ENCODE measurements around the gene CAPRIN1.

The CAPRIN1 gene, protein sequence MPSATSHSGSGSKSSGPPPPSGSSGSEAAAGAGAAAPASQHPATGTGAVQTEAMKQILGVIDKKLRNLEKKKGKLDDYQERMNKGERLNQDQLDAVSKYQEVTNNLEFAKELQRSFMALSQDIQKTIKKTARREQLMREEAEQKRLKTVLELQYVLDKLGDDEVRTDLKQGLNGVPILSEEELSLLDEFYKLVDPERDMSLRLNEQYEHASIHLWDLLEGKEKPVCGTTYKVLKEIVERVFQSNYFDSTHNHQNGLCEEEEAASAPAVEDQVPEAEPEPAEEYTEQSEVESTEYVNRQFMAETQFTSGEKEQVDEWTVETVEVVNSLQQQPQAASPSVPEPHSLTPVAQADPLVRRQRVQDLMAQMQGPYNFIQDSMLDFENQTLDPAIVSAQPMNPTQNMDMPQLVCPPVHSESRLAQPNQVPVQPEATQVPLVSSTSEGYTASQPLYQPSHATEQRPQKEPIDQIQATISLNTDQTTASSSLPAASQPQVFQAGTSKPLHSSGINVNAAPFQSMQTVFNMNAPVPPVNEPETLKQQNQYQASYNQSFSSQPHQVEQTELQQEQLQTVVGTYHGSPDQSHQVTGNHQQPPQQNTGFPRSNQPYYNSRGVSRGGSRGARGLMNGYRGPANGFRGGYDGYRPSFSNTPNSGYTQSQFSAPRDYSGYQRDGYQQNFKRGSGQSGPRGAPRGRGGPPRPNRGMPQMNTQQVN
- 162 to 192 reads per million in 2 donors for total RNA-seq

DNA sequence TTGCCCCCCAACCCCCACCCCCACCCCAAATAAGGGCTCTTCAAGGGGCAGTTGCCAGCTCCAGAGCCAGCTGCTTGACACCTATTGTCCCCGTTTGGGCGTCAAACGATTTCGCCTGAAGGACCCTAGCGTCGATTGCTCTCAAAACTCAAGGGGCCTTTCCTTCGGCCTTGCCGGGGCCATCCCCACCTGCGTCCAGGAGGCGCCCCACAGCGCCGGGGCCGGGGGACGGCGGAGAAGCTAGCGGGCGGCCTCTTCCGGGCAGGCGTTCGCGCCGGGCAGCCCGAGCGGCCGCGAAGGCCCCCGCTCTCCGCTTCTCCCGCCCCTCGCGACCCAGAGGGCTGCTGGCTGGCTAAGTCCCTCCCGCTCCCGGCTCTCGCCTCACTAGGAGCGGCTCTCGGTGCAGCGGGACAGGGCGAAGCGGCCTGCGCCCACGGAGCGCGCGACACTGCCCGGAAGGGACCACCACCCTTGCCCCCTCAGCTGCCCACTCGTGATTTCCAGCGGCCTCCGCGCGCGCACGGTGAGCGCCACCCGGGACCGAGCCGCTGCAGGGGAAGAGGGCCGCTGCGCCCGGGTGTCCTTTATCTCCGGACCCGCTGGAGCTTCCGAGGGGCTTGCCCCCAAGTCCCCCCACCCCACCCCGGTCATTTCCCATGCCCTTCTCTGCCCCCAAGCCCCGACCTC is at the start of gene CAPRIN1:
Gene CAPRIN1 (plus strand): TSS at position 383 of the 687 bp plus-strand sequence. CDS start 690 bp downstream, outside the sequence.
- peak; percentile 72 to 93 (median 82) for DNase-seq

DNA sequence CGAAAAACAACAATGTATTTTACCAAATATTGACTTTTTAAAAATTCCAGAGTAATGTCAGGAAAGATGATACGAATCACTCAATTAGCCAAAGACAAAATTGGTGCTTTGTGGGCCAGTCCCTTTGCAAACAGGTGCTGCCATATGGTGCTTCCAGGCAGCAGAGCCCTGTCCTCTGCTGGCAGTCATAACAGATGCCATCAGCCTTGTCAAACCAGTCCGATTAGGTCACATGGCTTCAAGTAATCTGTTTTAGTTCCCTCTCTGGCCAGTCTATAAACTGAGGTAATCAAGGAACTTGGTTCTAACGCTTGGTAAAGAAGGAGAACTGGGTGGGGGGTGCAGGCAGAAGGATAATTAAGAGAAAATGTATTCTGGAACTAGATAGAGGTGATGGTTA is 49.1 kb upstream of the CAPRIN1 start:
- no peak for DNase-seq

DNA sequence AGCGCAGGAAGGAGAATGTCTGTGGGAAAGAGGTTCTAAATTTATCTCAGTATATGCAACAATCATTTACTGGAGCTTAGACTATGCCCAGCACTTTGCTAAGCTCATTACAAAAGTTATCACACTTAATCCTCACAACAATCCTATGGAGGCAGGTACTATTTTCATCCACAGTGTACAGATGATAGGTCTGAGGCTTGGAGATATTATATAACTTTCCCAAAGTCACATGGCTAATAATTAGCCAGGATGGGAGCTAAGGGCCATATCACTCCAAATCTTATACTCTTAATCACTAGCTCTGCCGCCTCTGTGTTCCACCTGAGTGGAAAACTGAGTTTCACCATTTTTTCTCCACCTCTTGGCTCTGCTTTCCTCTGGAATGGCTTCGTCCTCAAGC is 47.3 kb upstream of the CAPRIN1 start:
- no peak for DNase-seq

DNA sequence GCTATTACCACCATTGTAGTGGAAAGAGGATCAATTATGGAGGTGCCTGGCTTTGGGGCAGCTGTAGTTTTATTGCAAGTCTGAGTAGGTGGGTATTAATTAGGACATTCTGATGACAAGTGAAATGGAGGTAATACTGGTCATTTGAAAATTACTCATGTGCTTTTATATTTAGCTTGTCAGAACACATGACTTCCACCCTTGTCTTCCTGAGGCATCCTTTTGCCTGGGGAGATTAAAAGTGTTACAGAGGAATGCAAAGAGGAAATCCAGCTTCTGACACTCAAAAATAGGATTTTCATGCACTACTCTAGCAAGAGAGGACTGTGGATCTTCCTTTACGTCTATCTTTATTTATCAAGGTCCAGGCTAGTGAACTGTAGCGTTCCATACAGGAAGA is 44.7 kb upstream of the CAPRIN1 start:
- DNase-seq, result no peak

DNA sequence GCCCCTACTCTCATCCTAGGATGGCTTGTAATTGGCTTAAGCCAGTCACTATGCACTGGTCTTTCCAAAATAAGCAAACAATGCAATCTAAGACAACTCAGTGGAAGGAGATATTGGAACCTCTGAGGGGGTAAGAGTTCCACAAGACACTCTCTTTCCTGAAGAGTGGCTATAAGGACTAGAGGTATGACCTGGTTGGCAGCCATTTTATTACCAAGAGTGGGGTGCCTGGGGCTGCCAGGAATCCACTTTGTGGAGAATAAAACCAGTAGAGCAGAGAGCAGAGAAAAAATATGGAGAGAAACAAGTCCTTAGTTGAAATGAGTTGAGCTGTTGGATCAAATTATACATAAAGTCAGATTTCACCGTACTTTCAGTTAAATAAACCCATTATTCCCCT is 38.8 kb upstream of the CAPRIN1 start:
- no peak for DNase-seq

DNA sequence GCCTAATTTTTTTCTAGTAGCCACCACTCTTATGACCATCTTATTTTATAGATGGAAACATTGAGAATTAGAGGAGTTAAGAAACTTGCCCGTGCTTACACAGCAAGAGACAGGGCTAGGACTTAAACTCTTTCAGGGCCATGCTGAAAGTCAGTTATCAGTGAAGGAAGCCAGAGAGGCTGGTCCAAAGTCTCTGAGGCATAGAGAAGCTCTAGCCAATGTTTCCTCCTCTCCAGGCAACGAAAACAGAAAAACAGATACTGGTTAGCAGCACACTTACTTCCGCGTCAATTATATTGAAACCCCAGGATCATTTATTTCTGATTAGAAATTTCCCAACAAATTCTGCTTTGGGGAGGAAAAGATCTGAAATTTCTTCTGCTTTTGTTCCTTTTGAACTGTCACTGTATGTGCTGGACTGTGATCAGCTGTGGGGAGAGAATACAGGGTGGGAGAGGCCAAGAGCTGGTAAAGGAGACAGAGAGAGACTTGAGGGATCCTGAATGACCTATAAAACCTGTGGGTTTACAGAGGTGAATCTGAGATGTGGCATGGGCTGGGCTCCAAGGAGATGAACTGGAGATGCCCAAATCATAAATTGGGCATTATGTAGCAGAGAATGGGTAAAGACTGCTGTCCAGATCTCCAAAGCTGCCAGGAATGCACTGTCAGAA is 37.5 kb upstream of the CAPRIN1 start:
- no peak for DNase-seq

DNA sequence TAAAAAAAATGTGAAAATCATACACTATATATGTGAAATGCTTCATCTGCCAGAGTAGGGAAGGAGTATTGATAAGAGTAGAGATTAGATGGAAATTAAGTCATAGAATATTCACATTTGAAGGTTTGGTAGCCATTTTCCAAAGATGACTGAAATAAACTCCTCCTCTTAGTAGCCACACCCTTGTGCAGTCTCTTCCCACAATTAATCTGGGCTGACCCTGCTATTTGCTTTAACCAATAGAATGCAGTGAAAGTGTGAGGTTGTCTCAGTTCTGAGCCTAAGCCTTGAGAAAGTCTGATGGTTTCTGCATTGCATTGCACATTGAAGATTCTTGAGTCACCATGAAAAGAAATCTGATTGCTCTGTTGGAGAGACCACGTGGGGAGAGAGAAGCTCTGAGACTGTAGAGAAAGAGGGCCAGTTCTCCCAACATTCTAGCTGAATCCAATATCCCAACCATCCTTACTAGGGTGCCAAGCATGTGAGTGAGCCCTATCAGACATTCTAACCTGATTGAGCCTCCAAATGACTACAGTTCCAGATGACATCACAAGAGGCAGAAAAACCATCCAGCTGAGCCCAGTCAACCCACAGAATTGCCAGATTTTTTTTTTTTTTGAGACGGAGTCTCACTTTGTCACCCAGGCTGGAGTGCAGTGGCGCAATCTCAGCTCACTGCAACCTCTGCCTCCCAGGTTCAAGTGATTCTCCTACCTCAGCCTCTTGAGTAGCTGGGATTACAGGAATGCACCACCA is 29.4 kb upstream of the CAPRIN1 start:
- DNase-seq, result no peak

DNA sequence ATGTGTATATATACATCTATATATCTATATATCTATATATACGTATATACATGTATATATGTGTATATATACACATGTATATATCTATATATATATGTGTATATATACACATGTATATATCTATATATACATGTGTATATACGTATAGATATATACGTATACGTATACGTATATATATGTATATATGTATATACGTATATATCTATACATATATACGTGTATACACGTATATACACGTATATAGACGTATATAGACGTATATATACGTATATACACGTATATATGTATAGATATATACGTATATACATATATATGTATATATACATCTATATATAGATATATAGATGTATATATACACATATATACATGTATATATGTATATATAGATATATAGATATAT is 25.1 kb upstream of the CAPRIN1 start:
- DNase-seq, result no peak

DNA sequence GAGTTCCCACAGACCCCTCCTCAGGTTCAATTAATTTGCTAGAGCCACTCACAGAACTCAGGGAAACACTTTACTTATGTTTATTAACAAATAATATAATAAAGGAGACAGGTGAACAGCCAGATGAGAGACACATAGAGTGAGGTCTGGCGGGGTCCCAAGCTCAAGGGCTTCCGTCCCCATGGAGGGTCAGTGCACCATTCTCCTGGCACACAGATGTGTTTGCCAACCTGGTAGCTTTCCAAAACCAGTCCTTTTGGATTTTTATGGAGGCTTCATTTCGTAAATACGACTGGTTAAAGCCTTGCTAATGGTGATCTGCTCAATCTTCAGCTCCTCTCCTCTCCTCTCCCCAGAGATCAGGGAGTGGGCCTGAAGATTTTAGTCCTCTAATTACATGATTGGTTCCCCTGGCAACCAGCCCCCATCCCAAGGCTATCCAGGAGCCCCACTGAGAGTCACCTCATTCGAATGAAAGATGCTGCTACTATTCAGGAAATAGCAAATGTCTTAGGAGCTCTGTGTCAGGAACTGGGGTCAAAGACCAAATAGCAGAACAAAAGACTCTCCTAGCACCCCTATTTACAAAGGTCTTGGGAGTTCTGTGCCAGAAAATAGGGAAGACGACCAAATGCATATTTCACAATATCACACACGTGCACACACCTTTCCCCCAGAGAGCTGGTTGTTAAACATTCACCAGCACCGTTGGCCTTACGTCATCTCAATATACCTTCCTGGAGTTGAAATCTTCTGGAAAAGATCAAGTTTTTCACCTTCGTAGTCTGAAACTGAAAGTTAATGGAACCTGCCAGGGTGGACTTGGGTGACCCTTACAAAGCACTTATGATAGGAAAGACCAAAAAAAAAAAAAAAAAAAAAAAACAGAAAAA is 23.8 kb upstream of the CAPRIN1 start:
- DNase-seq, result no peak

DNA sequence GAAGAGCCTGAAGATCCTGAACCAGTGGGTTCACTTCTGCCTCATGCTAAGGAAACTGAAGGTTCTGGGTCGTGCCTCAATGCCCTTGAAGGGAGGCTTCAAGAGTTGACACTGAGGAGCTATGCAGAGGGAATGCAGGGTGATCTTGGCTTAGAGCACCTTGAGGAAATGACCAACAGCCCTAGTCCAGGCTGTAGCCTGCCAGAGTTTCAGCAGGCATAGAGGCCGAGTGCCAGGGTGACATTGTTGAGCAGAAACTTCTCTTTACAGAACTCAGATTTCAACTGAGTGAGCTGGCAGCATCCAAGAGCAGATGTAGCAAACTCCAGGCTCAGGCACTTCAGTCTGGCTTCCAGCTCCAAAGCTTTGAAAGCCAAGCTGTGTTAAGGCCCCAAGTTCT is 23.1 kb upstream of the CAPRIN1 start:
- DNase-seq, result no peak

DNA sequence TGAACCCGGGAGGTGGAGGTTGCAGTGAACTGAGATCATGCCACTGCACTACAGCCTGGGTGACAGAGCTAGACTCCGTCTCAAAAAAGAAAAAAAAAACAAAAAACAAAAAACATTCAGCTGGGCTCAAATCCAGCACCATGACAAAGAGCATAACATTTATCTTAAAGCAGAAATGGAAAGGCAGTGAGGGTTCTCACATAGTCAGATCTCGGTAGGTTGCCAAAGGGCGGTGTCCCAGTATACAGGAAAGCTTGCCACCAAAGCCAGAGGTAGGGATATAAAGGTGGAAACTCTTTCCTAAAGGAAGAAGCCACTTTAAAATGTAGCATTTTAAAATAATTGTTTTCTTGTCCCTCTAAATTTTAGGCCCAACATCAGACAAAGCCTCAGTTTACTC is 22.4 kb upstream of the CAPRIN1 start:
- no peak for DNase-seq

DNA sequence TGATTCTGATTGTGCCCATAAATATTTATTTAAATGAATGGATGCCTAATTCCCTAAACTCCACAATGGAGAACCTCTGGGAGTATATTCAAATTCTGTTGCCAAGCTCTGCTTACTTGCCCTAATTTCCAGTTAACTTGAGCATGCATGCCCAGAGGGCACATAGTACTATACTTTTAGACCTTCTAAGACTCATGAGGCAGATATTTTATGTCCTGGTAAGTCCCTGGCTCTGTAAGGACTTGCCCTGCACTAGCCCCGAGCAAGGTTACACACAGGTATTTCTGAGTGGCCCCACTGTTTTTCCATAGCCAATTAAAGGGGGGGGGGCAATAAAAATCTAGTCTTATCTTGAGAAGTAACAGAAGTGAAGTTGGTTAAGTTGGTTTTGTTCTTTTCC is 21.1 kb upstream of the CAPRIN1 start:
- no peak for DNase-seq

DNA sequence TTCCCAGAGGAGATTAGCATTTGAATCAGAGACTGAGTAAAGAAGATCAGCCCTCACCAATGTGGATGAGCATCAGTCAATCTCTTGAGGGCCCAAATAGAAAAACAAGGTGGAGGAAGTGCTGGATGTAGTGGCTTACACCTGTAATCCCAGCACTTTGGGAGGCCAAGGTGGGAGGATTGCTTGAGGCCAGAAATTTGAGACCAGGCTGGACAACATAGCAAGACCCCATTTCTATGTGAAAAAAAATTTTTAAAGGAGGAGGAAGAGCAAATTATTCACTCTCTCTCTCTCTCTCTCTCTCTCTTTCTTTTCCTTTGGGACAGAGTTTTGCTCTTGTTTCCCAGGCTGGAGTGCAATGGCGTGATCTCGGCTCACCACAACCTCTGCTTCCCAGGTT is 18.1 kb upstream of the CAPRIN1 start:
- no peak for DNase-seq

DNA sequence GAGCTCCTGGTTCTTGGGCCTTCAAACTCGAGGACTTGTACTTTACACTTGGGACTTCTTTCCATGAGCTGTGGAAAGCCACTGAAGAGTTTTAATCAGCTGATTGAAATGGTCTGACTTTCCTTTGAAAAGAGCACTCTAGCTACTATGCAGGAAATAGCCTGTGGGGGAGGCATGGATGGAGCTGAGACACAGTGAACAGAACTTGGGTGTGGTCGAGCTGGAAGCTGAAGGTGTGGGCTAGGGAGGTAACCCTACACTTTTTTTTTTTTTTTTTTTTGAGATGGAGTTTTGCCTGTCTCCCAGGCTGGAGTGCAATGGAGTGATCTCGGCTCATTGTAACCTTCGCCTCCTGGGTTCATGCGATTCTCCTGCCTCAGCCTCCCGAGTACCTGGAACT is 17.5 kb upstream of the CAPRIN1 start:
- no peak for DNase-seq

DNA sequence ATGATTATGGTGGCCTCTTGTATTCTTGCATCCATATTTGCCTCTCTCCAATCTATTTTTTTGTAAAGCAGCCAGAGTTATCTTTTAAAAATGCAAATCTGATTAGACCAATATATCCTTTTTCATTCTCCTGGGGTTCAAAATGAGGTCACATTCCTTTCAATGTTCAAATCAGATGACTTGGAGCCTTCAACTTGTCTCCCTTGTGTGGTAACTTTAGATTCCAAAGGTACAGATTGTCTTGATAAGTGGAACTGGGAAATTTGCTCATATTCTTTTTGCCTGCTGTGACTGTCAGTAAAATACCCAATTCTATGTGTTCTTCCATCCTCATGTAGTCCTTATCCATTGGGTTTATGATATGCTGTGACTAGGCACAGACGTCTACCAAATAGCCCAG is 15.1 kb upstream of the CAPRIN1 start:
- DNase-seq, result no peak

DNA sequence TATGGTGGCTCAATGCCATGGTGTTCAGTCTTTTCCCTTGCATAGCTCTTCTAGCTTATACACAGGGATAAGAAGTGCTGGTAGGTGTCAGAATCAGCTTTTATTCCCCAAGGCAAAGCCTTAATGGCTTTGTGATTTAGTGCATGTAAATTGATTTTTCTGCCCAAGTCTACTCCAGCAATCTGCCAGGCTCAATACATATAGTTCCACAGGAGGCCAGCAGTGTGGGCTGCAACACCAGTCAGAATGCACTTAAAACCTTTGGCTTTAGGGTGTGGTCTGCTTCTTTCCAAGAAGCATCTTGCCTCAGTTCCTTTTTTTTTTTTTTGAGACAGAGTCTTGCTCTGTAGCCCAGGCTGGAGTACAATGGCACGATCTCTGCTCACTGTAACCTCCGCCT is 14.5 kb upstream of the CAPRIN1 start:
- DNase-seq, result no peak

DNA sequence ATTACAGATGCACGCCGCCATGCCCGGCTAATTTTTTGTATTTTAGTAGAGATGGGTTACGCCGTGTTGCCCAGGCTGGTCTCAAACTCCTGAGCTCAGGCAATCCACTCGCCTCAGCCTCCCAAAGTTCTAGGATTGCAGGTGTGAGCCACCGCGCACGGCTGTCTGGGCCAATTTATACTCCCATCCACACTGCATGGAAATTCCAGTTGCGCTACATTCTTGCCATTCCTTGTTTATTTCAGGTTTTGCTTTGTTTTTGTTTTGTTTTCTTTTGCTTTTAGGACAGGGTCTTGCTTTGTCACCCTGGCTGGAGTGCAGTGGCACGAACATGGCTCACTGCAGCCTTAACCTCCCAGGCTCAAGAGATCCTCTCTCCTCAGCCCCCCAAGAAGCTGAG is 11.0 kb upstream of the CAPRIN1 start:
- DNase-seq, result no peak

DNA sequence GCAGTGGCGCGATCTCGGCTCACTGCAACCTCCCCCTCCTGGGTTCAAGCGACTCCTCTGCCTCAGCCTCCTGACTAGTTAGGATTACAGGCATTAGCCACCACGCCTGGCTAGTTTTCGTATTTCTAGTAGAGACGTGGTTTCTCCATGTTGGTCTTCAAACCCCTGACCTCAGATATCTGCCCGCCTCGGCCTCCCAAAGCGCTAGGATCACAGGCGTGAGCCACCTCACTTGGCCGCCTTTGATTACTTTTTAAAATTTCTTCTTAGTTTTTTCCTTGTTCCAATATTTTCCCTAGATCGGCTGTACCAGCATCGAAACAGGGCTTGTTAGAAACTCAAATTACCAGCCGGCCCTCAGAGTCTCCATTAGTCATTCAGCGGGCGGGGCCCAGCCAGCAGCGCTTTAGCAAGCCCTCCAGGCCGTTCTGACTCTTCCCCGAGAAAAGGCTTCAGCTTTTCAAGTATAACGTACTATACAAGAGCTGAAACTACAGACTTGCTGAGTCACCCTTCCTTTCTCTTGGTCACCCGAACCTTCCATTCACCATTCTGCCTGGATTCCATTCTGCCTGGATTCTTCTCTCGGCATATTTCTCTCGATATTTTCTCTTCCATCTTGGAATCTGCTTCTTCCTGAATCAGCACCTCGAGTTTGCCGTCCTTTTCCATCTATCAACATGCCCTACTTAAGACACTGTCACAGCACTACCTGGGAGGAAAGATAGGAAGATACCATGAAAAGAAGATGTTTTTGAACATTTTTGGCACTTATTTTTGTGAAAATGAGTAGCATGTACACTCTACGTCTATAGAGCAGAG is 6.7 kb upstream of the CAPRIN1 start:
- no peak for DNase-seq

DNA sequence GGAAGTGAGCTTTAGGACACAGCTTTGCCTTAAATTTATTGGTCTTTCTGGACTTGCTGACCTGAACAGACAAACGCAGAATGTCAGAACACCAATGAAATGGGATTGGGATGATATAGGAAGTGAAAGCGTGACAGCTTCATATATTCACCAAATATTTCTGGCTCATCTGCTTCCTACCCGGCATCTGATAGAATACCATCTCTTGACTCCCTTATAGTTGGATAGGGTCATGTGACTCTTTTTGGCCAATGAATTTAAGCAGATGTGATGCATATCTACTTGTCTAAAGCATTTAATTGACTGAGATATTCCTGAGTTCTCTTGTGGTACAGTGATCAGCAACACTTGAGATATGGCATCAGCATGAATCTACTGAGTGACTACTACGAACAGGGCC is 2.5 kb upstream of the CAPRIN1 start:
- no peak for DNase-seq

DNA sequence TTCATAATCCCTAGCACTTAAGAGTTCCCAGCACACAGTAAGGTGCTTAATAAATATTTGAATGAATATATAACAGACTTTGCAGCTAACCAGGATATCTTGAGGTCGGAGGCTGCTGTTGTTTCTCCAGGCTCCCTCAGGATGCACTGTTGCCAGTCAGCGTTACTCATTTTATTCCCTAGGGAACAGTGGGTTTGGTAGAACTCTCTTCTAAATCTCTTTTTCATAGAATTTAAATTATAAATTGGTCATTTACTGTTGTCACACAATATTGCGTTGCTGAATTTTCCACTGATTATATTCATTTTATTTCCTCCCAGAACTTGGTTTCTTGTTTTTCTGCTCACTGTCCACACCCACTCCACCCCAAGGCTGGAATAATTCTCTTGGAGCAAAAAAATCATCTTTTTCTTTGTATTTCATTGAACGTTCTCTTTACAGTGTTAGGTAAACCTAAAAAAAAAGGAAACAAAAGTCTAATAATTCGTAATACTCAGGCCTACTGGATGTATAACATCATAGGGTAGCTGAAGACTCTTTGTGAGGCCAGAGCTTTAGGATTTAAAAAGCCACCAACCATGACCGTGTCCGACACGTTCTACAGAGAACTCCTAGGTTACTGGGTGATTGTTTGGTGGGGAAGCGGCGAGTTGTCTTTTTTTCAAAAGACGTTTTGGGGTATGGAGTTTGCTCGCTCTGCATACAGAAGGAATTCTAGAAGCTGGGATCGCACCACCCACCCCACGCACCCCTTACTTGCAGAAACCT is 766 bp upstream of the CAPRIN1 start:
- DNase-seq, result no peak
